Measurements from ENCODE around the gene SLC29A3.

Gene SLC29A3

GRCh38 chr10:71395621-71396020 is 76.6 kb downstream of the SLC29A3 start:
- DNase-seq, result no peak

DNA sequence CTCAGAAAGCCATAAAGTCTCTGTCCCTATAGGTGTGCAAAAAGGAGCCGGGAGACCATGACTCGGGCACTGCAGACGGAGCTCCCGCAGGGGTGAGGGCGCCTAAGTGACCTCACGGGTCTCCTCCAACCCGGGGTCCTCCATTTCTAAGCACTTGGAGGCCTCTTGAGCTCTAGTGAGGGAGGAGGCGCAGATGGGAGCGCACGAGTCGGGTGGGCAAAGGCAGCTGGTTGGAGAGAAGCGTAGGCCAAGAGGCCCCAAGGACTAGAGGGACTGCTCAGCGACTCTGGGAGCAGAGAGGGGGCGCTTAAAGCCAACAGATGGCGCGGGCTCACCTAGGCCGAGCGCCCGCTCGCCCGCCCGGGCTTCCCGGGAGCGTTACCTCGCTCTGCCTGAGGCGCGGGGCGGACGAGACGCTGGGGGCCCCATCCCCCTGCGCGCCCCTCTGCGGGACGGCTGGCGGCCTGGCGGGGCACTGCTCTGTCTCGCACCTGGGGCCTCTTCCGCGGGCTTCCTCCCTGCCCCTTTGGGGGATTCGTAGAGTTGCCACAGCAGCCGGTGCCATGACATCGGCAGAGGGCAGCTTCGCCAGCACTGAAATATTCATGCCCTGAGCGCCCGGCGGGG is 77.1 kb downstream of the SLC29A3 start:
- peak; percentile 27 for DNase-seq

DNA sequence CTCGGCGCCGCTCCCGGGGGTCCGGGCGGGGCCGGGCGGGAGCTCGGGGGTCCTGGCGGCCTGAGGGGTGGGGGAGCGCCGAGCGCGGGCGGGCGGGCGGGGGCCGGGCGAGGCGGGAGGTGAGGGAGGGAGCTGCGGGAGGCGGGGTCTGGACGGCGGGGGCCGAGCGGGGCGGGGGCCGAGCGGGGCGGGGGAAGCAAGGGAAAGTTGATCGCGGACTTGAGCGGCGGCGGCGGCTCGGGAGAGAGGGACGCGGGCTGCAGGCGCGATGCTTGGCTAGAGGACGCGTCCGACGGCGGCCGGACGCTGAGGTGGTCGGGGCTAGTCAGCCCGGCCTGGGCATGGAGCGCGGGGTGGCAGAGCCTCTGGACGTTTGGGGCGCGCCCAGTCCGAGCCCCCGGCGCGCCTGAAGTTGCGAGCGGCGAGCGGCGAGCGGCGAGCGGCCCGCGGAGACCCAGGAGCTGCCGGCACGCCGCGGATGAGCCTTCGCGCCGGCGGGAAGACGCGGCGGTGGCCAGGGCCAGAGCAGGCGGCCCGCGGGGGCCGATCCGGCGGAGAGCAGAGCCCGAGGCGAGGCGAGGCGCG is 77.7 kb downstream of the SLC29A3 start, which contains the start of gene CDH23:
TSS of gene CDH23 (plus strand) at position 210 of the 585 bp plus-strand sequence. CDS start 42,912 bp downstream, outside the sequence.
- no peak for DNase-seq

DNA sequence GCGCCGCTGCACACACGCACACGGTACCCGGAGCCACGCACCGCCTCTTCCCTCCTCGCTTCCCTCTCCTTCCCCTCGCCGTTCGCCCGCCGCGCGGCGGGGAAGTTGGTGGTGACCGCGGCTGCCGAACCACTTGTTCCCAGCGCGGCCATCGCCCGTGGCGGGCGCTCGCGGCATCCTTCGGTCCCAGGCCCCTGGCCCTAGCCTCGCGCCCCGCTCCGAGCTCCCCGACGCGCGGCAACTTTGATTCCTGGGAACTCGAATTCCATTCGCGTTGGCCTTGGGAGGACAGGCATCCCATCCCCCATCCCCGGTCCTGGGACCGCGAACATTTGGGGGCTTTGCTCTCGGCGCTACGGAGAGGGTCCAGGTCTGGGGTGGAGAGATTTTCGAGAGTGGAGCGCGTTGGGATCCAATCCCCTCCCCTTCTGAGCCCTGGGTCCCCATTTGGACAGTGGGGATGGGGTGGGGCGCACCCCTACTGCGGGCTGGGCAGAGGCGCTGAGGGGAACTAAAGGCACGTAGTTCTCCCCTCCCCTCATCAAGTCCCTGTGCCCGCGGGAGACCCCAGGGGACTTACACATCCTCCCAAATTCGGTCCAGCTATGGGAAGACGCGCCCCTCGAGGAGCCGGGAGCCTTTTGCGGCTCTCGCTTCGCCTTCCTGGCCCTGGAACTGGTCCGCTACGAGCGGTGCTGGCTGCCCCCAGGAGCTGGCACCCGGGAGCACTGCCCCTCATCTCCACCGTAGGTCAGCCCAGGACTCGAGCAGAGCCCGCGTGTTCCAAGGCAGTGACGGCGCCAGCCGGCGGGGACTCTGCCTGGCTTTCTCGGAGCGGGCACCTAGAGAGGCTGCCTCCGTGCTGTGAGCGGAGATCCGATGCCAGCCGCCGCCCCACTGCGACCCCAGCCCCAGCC is 78.5 kb downstream of the SLC29A3 start:
- DNase-seq, result no peak

GRCh38 chr10:71398976-71399375 is 79.9 kb downstream of the SLC29A3 start:
- no peak for DNase-seq

- DNase-seq, result no peak
Observed at GRCh38 chr10:71399946-71400345, 80.9 kb downstream of the SLC29A3 start.

DNA sequence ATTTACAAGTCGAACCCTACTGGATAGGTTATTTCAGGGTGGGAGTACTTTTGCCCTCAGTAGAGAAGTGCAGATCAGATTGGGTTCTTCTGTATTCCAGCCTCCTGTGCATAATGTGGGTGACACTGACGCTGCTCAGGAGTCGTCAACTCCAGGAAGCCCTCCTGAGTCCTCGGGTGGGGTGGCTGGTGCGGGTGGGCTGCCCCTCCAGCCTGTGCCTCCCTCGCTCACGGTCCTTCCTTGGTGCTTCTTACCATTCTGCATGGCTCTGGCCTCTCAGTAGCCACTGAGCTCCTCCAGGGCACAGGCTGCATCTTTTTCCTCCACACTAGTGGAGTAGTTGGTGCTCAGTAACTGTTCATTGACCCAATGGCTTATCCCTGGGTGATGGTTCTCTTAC is 82.0 kb downstream of the SLC29A3 start:
- no peak for DNase-seq

DNA sequence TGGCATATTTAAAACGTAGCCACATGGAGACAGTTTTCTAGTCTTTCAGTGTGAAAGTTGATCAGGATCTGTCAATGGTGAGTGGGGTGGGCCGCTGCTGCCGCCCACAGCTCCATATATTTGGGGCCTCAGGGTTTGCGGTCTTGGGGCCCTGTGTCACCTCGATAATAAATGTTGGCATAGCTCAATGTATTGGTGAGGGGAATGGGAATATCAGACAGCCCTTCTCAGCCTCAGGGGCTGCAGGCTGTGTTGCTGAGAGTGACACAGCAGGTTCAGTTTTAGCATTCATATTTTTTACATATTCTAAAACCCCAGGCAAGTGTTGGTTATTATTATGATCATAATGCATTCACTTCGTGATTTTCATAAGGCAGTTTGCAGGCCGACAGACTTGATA is 82.9 kb downstream of the SLC29A3 start:
- DNase-seq, result no peak

DNA sequence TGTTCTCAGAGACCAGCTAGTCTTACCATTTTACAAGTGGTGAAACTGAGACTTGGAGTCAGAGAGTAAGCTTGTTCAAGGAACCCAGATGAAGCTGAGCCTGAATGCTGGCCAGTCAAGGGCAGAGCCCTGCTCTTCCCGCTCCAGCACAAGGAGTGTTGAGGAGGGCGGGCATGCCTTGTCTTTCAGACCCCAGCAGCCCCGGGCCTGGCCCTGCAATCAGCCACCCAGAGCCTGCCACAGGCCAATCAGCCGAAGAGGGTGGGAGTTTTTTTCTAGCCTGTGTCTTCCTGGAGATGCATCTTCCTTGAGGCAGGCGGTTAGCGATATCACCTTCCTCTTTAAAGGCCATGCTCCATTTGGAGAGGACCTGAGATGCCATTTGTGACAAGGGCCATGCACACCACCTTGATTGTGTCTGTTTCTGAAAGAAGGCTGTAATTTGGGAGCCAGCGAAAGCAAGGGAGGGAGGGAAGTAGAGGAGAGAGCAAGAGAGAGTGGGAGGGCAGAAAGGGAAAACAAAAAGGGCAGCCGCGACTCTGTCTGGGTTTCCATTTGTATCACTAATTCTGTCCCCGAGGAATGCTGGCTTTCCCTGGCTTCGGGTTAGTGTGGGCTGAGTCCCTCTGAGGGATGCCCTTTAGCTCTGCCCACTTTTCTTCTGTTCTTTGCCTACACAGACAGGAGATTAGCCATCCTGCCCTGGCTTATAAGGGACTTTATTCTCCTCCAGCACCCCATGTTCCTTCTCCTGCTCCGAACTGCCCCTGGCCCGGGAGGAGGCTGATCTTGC is 85.6 kb downstream of the SLC29A3 start:
- DNase-seq, result no peak

GRCh38 chr10:71406878-71407277 is 87.8 kb downstream of the SLC29A3 start:
- no peak for DNase-seq

GRCh38 chr10:71408436-71409225 is 89.6 kb downstream of the SLC29A3 start:
- no peak for DNase-seq

GRCh38 chr10:71409516-71410104 is 90.6 kb downstream of the SLC29A3 start:
- DNase-seq, result no peak
